B cell (primary cell): Measurements from ENCODE around the gene HLA-DQA2. TPM values are rescaled to one million over a fixed set of nuclear protein-coding genes. Genes with fewer than 3 reads are reported as not detected.

Experiments
- ATAC-seq: fragments of 200-7000 bp; cut with Tn5 transposase; one replicate; pipeline ENCODE4 v1.10.0; 2021; ENCODE audit warnings: low read depth, mild to moderate bottlenecking, moderate number of reproducible peaks, moderate library complexity
- CTCF ChIA-PET: fragments of 350-600 bp; sonication (Branson Sonifier 250); formaldehyde crosslinking; loops from one replicate; lab custom pipeline; 2021; ENCODE audit warnings: antibody characterized with exemption, inconsistent platforms; lab: Charles Lee
- POLR2A ChIA-PET: fragments of 350-600 bp; sonication (Branson Sonifier 250); formaldehyde crosslinking; loops from one replicate; lab custom pipeline; 2021; ENCODE audit warnings: antibody characterized with exemption; lab: Charles Lee
- DNase-seq: peaks from one replicate; pipeline ENCODE4 v3.0.0; 2013
- H2AFZ ChIP-seq: 2 replicates; pipeline ENCODE4 v1.6.1; 2012; ENCODE audit warnings: mild to moderate bottlenecking, low read depth, low read length; ENCODE audit not compliant: insufficient read depth, poor library complexity, severe bottlenecking
- H3K27ac ChIP-seq, 2 donors: 1 replicate in 1 of 2; 2 replicates in 1 of 2; pipeline ENCODE4 v1.5.1; 2012 to 2013; ENCODE audit warnings: low read length in 2 of 2, mild to moderate bottlenecking in 2 of 2, moderate library complexity in 1 of 2
- H3K27me3 ChIP-seq, 4 experiments: fragments of 200-600 bp in 1 of 4; sonication (generic) in 1 of 4; replicated peaks in 1 of 4; 1 replicate in 2 of 4; 2 replicates in 2 of 4; pipeline versions ENCODE4 v1.6.1 to v1.7.0; 2013 to 2016; ENCODE audit warnings: low read length in 3 of 4, mild to moderate bottlenecking in 2 of 4, mixed read lengths in 1 of 4, moderate library complexity in 1 of 4; ENCODE audit not compliant: insufficient read depth in 4 of 4, control insufficient read depth in 3 of 4; ENCODE audit errors: control extremely low read depth in 1 of 4
- H3K36me3 ChIP-seq, 2 experiments: replicated peaks in 1 of 2; 1 replicate in 1 of 2; 2 replicates in 1 of 2; pipeline versions ENCODE4 v1.6.1 to v1.7.1; 2013; ENCODE audit warnings: low read length in 1 of 2; ENCODE audit not compliant: insufficient read depth in 2 of 2, control insufficient read depth in 1 of 2; ENCODE audit errors: control extremely low read depth in 1 of 2, extremely low read depth in 1 of 2
- H3K4me1 ChIP-seq, 2 donors: fragments of 200-600 bp in 1 of 2; sonication (generic) in 1 of 2; 1 replicate in 1 of 2; 2 replicates in 1 of 2; pipeline versions ENCODE4 v1.5.1 to v1.6.1; 2013 to 2017; ENCODE audit warnings: low read length in 2 of 2; ENCODE audit not compliant: control insufficient read depth in 2 of 2, insufficient read depth in 2 of 2
- H3K4me2 ChIP-seq: replicated peaks from 2 replicates; pipeline ENCODE3; 2012; ENCODE audit warnings: mild to moderate bottlenecking, low read depth, low read length; ENCODE audit not compliant: poor library complexity, severe bottlenecking
- H3K4me3 ChIP-seq, 5 experiments: fragments of 200-600 bp in 1 of 5; sonication (generic) in 1 of 5; 1 replicate in 3 of 5; 2 replicates in 2 of 5; pipeline versions ENCODE4 v1.5.1 to v1.7.0; 2011 to 2016; ENCODE audit warnings: low read length in 4 of 5, mild to moderate bottlenecking in 4 of 5, low read depth in 2 of 5, control low read depth in 1 of 5, moderate library complexity in 1 of 5; ENCODE audit not compliant: insufficient read depth in 1 of 5; ENCODE audit errors: control extremely low read depth in 1 of 5, extremely low read depth in 1 of 5
- H3K79me2 ChIP-seq: fragments of 200-600 bp; sonication (generic); one replicate; pipeline ENCODE4 v1.6.0; 2016; ENCODE audit warnings: low read length; ENCODE audit not compliant: control insufficient read depth, insufficient read depth
- H3K9ac ChIP-seq: fragments of 200-600 bp; sonication (generic); 2 replicates; pipeline ENCODE4 v1.6.1; 2017; ENCODE audit warnings: mild to moderate bottlenecking, low read length, moderate library complexity
- H3K9me3 ChIP-seq, 3 donors: one replicate each; pipeline versions ENCODE4 v1.6.1 to v1.7.1; 2013; ENCODE audit warnings: low read length in 2 of 3; ENCODE audit not compliant: control insufficient read depth in 2 of 3, insufficient read depth in 1 of 3; ENCODE audit errors: control extremely low read depth in 1 of 3
- H4K20me1 ChIP-seq: 2 replicates; pipeline ENCODE4 v1.6.0; 2012; ENCODE audit warnings: mild to moderate bottlenecking, low read length; ENCODE audit not compliant: insufficient read depth, control insufficient read depth, poor library complexity, severe bottlenecking
- H3K27ac Mint-ChIP-seq: one replicate; pipeline ENCODE4 v1.8.0; 2021; ENCODE audit warnings: mixed read lengths
- H3K27me3 Mint-ChIP-seq: one replicate; pipeline ENCODE4 v1.8.0; 2021; ENCODE audit warnings: mixed read lengths
- H3K4me1 Mint-ChIP-seq: one replicate; pipeline ENCODE4 v1.8.0; 2021; ENCODE audit warnings: mixed read lengths
- H3K4me3 Mint-ChIP-seq: one replicate; pipeline ENCODE4 v1.8.0; 2021; ENCODE audit warnings: mixed read lengths
- H3K9me3 Mint-ChIP-seq: one replicate; pipeline ENCODE4 v1.8.0; 2022; ENCODE audit warnings: mixed read lengths; ENCODE audit not compliant: insufficient read depth
- CTCF ChIP-seq: fragments of 200-600 bp; IDR thresholded peaks from one replicate; pipeline ENCODE4 v1.8.0; 2022; ENCODE audit warnings: antibody characterized with exemption, mild to moderate bottlenecking
- WGBS: methylation state at CpG from one replicate; pipeline ENCODE4 v1.1.5; 2013; ENCODE audit warnings: missing lambda C conversion rate; ENCODE audit not compliant: insufficient coverage; 5-methylcytosine and 5-hydroxymethylcytosine counted together
- intact Hi-C: fragments of 100-400 bp; cut with micrococcal nuclease; formaldehyde crosslinking; loops from one replicate; pipeline ENCODE4 v1.10.0; 2022
- polyA minus RNA-seq: library from RNA; depleted of rRNA, polyadenylated mRNA; stranded (reverse); fragments of >200 nt; gene quantifications from 2 replicates; pipeline ENCODE4 v1.2.3, GENCODE V29; 2012
- polyA plus RNA-seq: library from polyadenylated mRNA; depleted of rRNA; stranded (reverse); fragments of >200 nt; gene quantifications from 2 replicates; pipeline ENCODE4 v1.2.3, GENCODE V29; 2012
- total RNA-seq, 2 donors: library from RNA; stranded (reverse); fragments of 120-200 nt in 1 of 2; gene quantifications; 1 replicate in 1 of 2; 2 replicates in 1 of 2; pipeline versions ENCODE4 v1.2.3 to v1.2.4, GENCODE V29; 2013 to 2022

Gene HLA-DQA2
- 171 and 173 TPM in 2 replicates for total RNA-seq
- total RNA-seq (2013), result 90.7 TPM
- 14.5 and 35.9 TPM in 2 replicates for polyA plus RNA-seq
- polyA minus RNA-seq, result 12.3 and 107 TPM in 2 replicates

DNA sequence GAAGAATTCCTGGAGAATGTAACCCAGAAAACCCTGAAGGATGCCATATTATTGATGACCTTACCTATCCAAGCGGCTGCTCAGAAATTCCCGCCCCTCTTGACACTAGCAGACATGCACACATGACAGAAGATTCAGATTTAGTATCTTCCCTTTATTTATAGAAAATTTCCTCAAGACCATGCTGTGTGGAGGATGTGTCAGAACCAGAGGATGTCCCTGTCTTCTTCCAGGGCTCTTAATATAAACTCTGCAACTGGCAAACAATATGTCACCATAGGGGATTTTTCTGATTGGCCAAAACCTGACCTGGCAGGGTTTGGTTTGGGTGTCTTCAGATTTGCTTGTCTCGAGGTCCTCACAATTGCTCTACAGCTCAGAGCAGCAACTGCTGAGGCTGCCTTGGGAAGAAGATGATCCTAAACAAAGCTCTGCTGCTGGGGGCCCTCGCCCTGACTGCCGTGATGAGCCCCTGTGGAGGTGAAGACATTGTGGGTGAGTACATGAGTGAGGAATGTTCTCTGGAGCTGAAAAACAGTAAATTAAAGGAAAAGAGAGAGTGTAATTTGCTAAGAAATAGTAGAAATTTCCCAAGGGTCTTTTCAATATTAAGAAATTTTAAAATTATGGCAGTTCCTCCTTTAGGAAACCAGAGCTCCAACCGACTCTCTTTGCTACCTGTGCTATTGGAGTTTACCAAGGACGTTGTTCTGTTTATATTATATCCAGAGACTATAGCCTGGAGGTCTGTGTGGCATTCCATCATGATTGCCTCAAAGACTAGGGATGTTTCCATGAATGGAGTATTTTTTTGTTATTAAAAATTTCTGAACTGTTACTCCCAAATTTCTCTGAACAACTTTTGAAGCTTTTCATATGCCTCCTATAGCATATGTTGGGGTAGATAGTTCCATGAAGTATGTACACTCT, at the start of gene HLA-DQA2:
TSS of gene HLA-DQA2 (plus strand) at position 361 of the 930 bp plus-strand sequence. CDS start at position 414, 53 bp downstream.
- H3K4me1 Mint-ChIP-seq, result peaks cover 7% of the 10 kb centered on the region
- ATAC-seq, result peak; percentile 99

More for the DNA sequence above, at the start of gene HLA-DQA2:
- H4K20me1 ChIP-seq, result no peaks in the 10 kb centered on the region
- CTCF ChIA-PET, result interaction anchor here (1.0 kb wide), 1 partner anchor 45 kb away, joined by 3 read pairs; no protein-coding TSS in a partner anchor
- peak within 1 kb of the TSS in 1 of 5 experiments; percentile 34 for H3K4me3 ChIP-seq
- no peak within 1 kb of the TSS for H3K4me2 ChIP-seq
- H3K4me3 Mint-ChIP-seq, result peak within 1 kb of the TSS; percentile 86
- intact Hi-C loops, result no loop called here
- H3K27me3 ChIP-seq, result peaks cover 0 to 7% (median 3%) of the 10 kb centered on the region in 4 experiments
- POLR2A ChIA-PET, result interaction anchor here (1.1 kb wide), 2 partner anchors 104 to 109 kb away, joined by 4 to 15 read pairs; partner anchors contain the start of gene HLA-DQA1
- TF ChIP-seq CTCF, result no peak
- H3K9me3 Mint-ChIP-seq, result no peaks in the 10 kb centered on the region
- H3K27me3 Mint-ChIP-seq, result peaks cover 30% of the 10 kb centered on the region
- peak within 1 kb of the TSS in 1 of 2 donors; percentile 68 for H3K27ac ChIP-seq
- no peaks in the 10 kb centered on the region for H3K79me2 ChIP-seq
- no peaks in the 10 kb centered on the region for H3K9me3 ChIP-seq
- H3K36me3 ChIP-seq, result peaks cover 0 to 2% of the 10 kb centered on the region in 2 experiments
- H3K9ac ChIP-seq, result no peak within 1 kb of the TSS
- H2AFZ ChIP-seq, result no peak within 1 kb of the TSS
- WGBS, result 97% methylated on average over 3 of the region's 7 CpGs
- H3K27ac Mint-ChIP-seq, result peak within 1 kb of the TSS; percentile 89
- peak; percentile 70 for DNase-seq
- H3K4me1 ChIP-seq, result peaks cover 0 to 2% of the 10 kb centered on the region in 2 donors
